DMS79 (cell line): ENCODE results near the gene PANK3.
"Not testable (repeated sequence)": the region's sequence is repeated elsewhere in the genome, so short reads cannot be mapped to it uniquely, and the experiment has no call there.

ENCODE experiments used
- DNase-seq: peaks from one replicate; lab custom pipeline; 2025; lab: John Stamatoyannopoulos, UW

Gene PANK3

DNA sequence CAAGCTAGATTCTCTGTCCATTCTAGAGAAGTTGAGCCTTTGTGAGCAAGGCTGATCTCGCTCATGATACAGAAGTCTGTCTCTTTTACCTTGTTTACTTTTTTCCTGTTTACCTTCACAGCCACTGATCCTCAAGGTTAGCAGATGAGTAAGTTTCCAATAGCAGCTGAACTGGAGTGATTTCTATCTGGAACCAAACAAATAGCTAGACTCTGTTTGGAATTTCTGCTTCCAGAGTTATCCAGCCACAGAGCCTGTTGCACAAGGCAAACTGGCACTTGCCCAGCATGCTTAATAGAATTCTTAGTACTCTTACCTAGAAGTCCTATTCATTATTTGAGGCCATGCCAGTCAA lies 12.8 kb upstream of the PANK3 start:
- no peak for DNase-seq

GRCh38 chr5:168591302-168592013 lies 12.3 kb upstream of the PANK3 start:
- DNase-seq = no peak

DNA sequence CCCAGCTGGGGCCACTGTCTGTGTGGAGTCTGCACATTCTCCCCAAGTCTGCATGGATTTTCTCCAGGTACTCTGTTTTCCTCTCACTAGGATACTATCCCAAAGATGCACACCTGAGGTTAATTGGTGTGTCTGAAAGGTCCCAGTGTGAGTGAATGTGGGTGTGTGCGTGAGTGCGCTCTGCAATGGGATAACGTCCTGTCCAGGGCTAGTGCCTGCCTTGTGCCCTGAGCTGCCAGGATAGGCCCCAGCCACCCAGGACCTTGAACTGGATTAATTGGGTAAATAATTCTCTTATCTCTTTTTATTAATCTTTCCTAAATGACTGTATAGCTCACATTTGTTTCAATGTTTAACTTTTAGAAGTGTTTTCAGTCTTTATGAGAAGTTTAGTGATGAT lies 11.5 kb upstream of the PANK3 start:
- DNase-seq = no peak

DNA sequence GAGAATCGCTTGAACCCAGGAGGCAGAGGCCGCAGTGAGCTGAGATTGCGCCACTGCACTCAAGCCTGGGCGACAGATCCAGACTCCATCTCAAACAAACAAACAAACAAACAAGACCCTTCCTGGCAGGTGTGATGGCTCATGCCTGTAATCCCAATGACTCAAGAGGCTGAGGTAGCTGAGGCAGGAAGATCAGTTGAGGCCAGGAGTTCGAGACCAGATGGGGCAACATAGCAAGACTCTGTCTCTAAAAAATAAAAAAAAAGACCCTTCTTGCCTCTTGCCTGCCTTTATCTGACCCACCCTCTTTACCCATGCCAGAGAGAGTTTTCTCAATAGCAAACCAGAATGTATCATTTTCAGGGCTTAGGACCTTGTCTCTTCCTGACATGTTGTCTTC lies 8.8 kb upstream of the PANK3 start:
- no peak for DNase-seq

GRCh38 chr5:168585119-168585856 lies 6.1 kb upstream of the PANK3 start:
- no peak for DNase-seq

DNA sequence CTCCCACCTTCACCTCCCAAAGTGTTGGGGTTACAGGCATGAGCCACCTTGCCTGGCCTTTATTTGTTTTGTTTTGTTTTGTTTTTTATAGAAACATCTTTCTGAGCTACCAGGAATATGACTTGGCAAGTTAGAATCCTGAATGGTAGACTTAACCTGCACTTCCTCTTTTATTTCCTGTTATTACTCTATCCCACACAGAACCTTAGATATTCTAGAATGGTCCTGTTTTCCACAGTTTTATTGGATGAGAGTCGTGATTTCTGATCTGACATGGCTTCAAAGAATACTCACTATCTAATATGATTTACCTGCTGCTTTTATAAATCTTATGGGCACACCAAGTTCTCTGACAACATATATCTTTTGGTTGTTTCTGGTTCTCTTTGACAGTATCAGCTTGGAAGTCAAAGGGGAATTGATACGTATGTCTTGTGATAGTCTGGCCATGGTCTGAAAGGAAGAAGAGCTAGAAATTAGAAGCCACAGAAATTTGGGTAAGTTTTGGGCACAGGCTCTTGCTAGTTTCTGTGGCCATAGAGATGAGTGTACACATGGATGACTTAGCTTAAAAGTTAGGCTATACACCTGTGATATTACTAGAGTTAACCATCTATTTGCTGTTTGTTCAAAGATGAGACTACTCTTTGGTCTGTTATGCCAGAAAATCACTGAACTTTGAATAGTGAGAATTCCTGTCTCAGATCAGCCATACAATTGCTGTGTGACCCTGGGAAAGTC lies 4.7 kb upstream of the PANK3 start:
- DNase-seq = no peak

- not testable (repeated sequence) for DNase-seq
Observed at GRCh38 chr5:168580814-168581469, 1.8 kb upstream of the PANK3 start.

DNA sequence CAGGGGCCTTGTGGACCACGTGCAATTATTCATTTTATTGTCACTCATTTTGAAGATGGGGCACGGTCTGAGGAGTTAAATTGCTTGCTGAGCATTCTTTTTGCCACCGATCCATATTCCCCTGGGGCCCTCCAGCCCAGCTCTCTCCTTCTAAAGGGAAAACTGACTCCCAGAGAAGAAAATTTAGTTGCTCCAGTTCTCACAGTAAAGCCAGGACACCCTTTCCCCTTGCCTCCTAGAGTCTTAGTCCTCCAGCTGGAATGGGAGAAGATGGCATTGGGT lies 1.0 kb upstream of the PANK3 start:
- peak; percentile 13 for DNase-seq

GRCh38 chr5:168579488-168580226 lies 489 bp upstream of the PANK3 start:
- peak; percentile 96 for DNase-seq

DNA sequence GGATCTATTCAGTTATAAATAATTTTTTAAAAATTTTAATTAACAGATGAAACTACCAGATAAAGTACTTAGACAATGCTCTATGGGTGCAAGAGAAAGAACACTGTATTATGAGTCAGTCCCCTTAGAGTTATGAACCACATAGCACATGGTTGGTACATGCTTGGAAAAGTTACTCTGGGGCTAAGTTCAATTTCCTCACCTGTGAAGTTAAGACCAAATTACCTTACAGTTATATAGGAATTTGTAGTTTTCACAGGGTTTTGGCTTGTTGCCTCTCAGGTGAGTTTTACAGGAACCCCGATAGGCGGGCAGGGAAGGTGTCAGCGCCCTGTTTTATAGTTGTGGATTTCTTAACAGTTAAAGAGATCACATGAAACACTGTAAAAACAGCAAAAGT lies 1.2 kb downstream of the PANK3 start:
- DNase-seq = no peak

DNA sequence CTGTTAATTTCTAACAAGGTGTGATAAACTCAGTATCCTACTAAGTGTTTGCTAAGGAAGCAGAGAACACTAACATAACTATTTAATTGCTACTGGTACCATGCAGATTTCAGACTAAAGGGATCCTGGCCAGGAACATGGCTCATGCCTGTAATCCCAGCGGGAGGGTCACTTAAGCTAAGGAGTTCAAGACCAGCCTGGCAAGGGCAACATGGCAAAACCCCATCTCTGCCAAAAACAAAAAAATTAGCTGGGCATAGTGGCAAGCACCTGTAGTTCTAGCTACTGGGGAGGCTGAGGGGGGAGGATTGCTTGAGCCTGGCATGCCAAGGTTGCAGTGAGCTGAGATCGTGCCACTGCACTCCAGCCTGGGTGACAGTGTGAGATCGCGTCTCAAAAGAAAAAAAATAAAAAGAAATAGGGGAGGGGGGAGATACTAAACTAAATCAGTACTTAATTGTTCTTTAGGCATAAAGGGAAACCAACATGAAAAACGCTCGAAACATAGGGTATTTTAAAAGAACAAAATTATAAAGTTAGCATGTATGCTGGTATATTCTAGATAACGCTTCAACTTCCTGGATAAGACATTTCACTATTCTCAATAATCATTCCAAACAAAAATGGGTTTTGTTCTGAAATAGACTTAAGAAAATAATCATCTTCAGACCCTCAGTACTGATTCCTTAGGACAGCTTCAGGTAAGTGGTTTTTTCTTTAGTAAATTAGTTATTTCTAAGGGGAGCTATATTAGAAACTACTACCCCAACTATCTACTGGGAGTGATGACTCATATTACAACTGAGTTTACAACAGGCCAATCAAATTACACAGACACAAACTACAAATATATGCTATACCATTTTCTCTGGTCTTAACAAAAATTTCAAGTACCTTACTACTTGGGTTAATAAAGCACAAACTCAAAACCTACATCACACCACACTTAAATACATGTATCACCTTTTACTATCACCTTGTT lies 3.5 kb downstream of the PANK3 start:
- peak; percentile 71 for DNase-seq

DNA sequence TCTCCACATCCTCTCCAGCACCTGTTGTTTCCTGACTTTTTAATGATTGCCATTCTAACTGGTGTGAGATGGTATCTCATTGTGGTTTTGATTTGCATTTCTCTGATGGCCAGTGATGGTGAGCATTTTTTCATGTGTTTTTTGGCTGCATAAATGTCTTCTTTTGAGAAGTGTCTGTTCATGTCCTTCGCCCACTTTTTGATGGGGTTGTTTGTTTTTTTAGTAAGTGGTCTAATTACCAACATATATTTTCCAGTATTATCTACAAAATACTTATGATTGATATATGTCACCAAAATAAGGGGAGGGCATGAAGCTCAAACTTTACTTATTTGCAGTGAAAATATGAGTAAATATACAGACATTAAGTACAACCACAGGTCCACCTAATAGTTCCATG lies 5.0 kb downstream of the PANK3 start:
- DNase-seq = not testable (repeated sequence)

DNA sequence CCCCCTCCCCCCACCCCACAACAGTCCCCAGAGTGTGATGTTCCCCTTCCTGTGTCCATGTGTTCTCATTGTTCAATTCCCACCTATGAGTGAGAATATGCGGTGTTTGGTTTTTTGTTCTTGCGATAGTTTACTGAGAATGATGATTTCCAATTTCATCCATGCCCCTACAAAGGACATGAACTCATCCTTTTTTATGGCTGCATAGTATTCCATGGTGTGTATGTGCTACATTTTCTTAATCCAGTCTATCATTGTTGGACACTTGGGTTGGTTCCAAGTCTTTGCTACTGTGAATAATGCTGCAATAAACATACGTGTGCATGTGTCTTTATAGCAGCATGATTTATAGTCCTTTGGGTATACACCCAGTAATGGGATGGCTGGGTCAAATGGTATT lies 5.5 kb downstream of the PANK3 start:
- not testable (repeated sequence) for DNase-seq

DNA sequence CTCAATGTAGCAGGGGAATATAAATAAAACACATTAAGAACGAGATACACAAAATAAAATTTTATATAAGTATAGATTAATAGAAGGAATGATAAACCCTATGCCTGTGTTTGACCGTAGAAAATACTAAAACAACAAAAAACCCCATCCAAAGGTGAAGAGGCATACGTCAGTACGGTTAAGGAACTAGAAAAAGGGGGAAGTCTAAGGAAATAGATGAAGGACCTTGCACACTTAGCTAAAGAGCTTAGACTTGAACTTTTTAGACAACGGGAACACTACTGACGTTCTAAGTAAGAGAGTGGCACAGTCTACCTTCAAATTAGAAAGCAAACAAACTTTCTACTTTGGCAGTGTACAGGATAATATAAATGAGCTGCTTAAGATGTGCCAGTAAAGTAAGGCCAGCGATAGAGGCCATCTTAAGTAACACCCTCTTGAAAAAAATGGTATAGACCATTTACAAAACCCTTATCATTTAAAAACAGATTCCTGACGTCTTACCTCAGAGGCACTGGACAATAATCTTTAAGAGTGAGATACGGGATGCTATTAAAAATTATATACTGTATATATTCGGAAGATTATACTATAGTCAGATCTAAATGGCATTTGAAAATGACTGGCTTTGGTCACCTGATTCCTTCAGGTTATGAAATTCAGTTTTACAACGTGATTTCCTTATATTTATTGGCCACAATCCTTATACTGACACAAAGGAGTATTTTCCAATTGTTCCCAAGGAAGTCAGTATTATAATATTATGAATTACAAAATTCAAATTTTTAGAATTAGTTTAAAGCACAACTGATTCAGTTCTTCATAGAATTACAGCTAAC lies 8.5 kb downstream of the PANK3 start:
- DNase-seq = no peak

DNA sequence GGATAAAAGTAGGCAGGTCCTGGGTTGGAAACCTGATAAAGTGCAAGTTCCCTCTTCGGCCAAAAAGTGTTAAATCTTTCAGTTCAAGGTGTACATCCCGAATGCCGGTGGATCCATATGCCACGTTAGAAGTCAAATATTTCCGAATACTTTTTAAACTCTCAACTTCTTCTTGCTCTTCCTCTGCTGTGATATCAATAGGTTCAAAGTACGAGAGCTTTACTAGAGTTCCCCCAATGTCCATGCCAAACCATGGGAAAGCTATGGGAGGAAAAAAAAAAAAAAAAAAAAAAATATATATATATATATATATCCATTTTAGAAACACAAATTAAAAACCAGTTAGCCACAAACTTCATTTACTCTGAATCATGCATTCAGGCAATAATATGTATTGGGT lies 10.4 kb downstream of the PANK3 start:
- DNase-seq = no peak

- DNase-seq = no peak
Observed at GRCh38 chr5:168563959-168564358, 15.2 kb downstream of the PANK3 start.

DNA sequence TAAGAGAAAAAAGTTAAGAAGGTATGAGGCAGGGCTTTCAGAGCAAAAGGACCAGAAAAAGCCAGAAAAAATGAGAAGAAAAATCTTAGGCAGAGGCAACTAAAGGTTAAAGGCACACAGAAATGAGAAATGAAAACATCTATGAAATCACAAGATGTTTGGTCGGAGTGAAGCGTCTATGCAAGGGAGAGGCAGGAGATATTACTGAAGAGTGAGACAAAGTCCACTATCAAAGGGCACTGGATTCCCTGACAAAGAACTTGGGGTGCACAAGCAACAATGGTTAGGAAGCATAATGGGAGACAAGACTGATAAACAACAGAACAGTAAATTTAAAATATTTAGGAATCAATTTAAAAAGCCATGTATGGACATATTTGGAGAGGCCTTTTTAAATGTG lies 16.9 kb downstream of the PANK3 start:
- no peak for DNase-seq

DNA sequence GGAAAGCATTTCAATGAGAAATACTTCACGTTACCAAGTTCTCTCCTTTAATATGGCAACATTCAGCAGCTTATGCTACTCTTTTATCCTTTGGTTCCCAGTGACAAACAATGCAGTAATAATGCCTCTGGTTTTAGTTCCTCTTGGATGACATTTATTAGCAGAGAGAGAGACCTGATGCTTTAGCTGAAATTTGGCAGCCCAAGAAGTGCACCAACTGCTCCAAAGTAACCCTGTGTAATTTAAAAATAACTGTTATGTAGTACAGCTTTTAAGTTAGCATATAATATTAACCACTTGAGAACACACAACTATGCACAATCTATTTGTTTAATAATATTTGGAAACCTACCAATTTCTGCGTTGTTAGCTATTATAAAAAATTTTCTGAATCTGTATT lies 21.8 kb downstream of the PANK3 start:
- no peak for DNase-seq

GRCh38 chr5:168553377-168554130 lies 25.6 kb downstream of the PANK3 start:
- DNase-seq = no peak
